H1 (cell line): ENCODE data around the gene ITGA5. TPM values are rescaled to one million over a fixed set of nuclear protein-coding genes. Genes with fewer than 3 reads are reported as not detected.

ENCODE experiments used
- CTCF ChIA-PET: fragments of 300-600 bp; sonication (Branson Sonifier 250); formaldehyde crosslinking; loops from one replicate; lab custom pipeline; 2021; ENCODE audit not compliant: partially characterized antibody; lab: Charles Lee
- POLR2A ChIA-PET: fragments of 300-600 bp; sonication (Branson Sonifier 250); formaldehyde crosslinking; loops from one replicate; lab custom pipeline; 2021; ENCODE audit warnings: inconsistent platforms; ENCODE audit not compliant: partially characterized antibody; lab: Charles Lee
- DNase-seq, 2 experiments: peaks; one replicate each; pipeline versions ENCODE4 v3.0.0 to v3.0.0-alpha.2; 2010 to 2022; ENCODE audit warnings: low spot score in 2 of 2, low read depth in 1 of 2, mixed read lengths in 1 of 2
- FAIRE-seq: peaks from 2 replicates; lab custom pipeline; 2011; peaks lifted over from hg19 to GRCh38; lab: Jason Lieb, UNC
- H2AFZ ChIP-seq: 2 replicates; pipeline ENCODE4 v1.8.1; 2012; ENCODE audit warnings: low read length, inconsistent platforms
- H2AK5ac ChIP-seq: 2 replicates; pipeline ENCODE4 v1.6.1; 2013; ENCODE audit warnings: low read depth, low read length
- H2BK120ac ChIP-seq: replicated peaks from 2 replicates; pipeline ENCODE3; 2013; ENCODE audit warnings: low read depth, low read length, inconsistent platforms
- H2BK12ac ChIP-seq: 2 replicates; pipeline ENCODE4 v1.6.1; 2013; ENCODE audit warnings: low read depth, low read length
- H2BK15ac ChIP-seq: 2 replicates; pipeline ENCODE4 v1.6.1; 2013; ENCODE audit warnings: low read length
- H2BK20ac ChIP-seq: 2 replicates; pipeline ENCODE4 v1.6.1; 2013; ENCODE audit warnings: low read length
- H2BK5ac ChIP-seq: 2 replicates; pipeline ENCODE4 v1.6.1; 2013; ENCODE audit warnings: low read depth, low read length
- H3K14ac ChIP-seq: 2 replicates; pipeline ENCODE4 v1.6.1; 2013; ENCODE audit warnings: inconsistent platforms; ENCODE audit not compliant: insufficient read length
- H3K18ac ChIP-seq: 2 replicates; pipeline ENCODE4 v1.6.1; 2013; ENCODE audit warnings: low read length; ENCODE audit errors: extremely low read depth
- H3K23ac ChIP-seq: 2 replicates; pipeline ENCODE4 v1.6.1; 2013; ENCODE audit warnings: inconsistent platforms; ENCODE audit not compliant: insufficient read length
- H3K23me2 ChIP-seq: 2 replicates; pipeline ENCODE4 v1.6.1; 2013; ENCODE audit warnings: low read depth, low read length
- H3K27ac ChIP-seq: 2 replicates; pipeline ENCODE4 v1.6.1; 2011; ENCODE audit warnings: low read depth, low read length, inconsistent platforms
- H3K27me3 ChIP-seq, 4 experiments: replicated peaks in 1 of 4; 1 replicate in 1 of 4; 2 replicates in 3 of 4; pipeline versions ENCODE4 v1.6.1 to v1.8.1; 2011 to 2013; ENCODE audit warnings: low read length in 3 of 4, mild to moderate bottlenecking in 3 of 4, inconsistent platforms in 2 of 4, mixed read lengths in 2 of 4, moderate library complexity in 1 of 4; ENCODE audit not compliant: control insufficient read depth in 3 of 4, insufficient read depth in 3 of 4; ENCODE audit errors: extremely low read depth in 1 of 4
- H3K36me3 ChIP-seq, 4 experiments: 2 replicates each; pipeline versions ENCODE4 v1.6.1 to v1.8.1; 2011 to 2013; ENCODE audit warnings: mild to moderate bottlenecking in 4 of 4, low read length in 3 of 4, moderate library complexity in 2 of 4, control low read depth in 1 of 4, inconsistent platforms in 1 of 4; ENCODE audit not compliant: insufficient read depth in 4 of 4, control insufficient read depth in 2 of 4
- H3K4ac ChIP-seq: replicated peaks from 2 replicates; pipeline ENCODE3; 2013; ENCODE audit warnings: low read length, low read depth, mixed read lengths, inconsistent platforms; ENCODE audit not compliant: insufficient read length
- H3K4me1 ChIP-seq, 4 experiments: replicated peaks in 1 of 4; 1 replicate in 1 of 4; 2 replicates in 3 of 4; pipeline versions ENCODE4 v1.6.1 to v1.8.1; 2011 to 2013; ENCODE audit warnings: low read length in 3 of 4, inconsistent platforms in 2 of 4, mixed read lengths in 1 of 4; ENCODE audit not compliant: insufficient read depth in 4 of 4, control insufficient read depth in 3 of 4
- H3K4me2 ChIP-seq, 2 experiments: 2 replicates each; pipeline versions ENCODE4 v1.6.1 to v1.8.1; 2011 to 2013; ENCODE audit warnings: low read depth in 2 of 2, low read length in 2 of 2, control low read depth in 1 of 2, inconsistent platforms in 1 of 2, mild to moderate bottlenecking in 1 of 2; ENCODE audit not compliant: insufficient read depth in 1 of 2
- H3K4me3 ChIP-seq, 4 experiments: fragments of 200-600, 300-600 bp in 1 of 4; sonication (generic), shearing (Covaris generic), sonication (Bioruptor Twin) in 1 of 4; 2 replicates each; pipeline versions ENCODE4 v1.5.1 to v1.8.1; 2011 to 2016; ENCODE audit warnings: low read length in 4 of 4, low read depth in 3 of 4, control low read depth in 2 of 4, inconsistent platforms in 2 of 4, mild to moderate bottlenecking in 2 of 4, mixed read lengths in 1 of 4, moderate library complexity in 1 of 4; ENCODE audit not compliant: insufficient read depth in 2 of 4; ENCODE audit errors: extremely low read depth in 1 of 4
- H3K56ac ChIP-seq: replicated peaks from 2 replicates; pipeline ENCODE3; 2013; ENCODE audit warnings: low read depth, mild to moderate bottlenecking, mixed read lengths, low read length, inconsistent platforms; ENCODE audit not compliant: insufficient read length
- H3K79me1 ChIP-seq: 2 replicates; pipeline ENCODE4 v1.6.1; 2013; ENCODE audit warnings: low read depth, low read length, control low read depth
- H3K79me2 ChIP-seq, 2 experiments: 2 replicates each; pipeline versions ENCODE4 v1.6.1 to v1.8.1; 2012 to 2013; ENCODE audit warnings: low read length in 2 of 2, mild to moderate bottlenecking in 2 of 2, inconsistent platforms in 1 of 2; ENCODE audit not compliant: insufficient read depth in 2 of 2, control insufficient read depth in 1 of 2
- H3K9ac ChIP-seq, 4 experiments: replicated peaks in 1 of 4; 1 replicate in 1 of 4; 2 replicates in 3 of 4; pipeline versions ENCODE4 v1.6.1 to v1.8.1; 2011 to 2013; ENCODE audit warnings: low read depth in 3 of 4, low read length in 3 of 4, control low read depth in 2 of 4, mild to moderate bottlenecking in 2 of 4, moderate library complexity in 2 of 4, inconsistent platforms in 1 of 4; ENCODE audit errors: extremely low read depth in 1 of 4
- H3K9me3 ChIP-seq, 2 experiments: 2 replicates each; pipeline versions ENCODE4 v1.6.1 to v1.8.1; 2012 to 2013; ENCODE audit warnings: mild to moderate bottlenecking in 2 of 2, moderate library complexity in 2 of 2, control low read depth in 1 of 2, inconsistent platforms in 1 of 2, low read depth in 1 of 2, low read length in 1 of 2, mixed read lengths in 1 of 2; ENCODE audit not compliant: insufficient read depth in 2 of 2
- H4K20me1 ChIP-seq, 2 experiments: replicated peaks in 1 of 2; 2 replicates each; pipeline versions ENCODE3 to v1.8.1; 2011 to 2013; ENCODE audit warnings: inconsistent platforms in 2 of 2, low read length in 2 of 2, mild to moderate bottlenecking in 1 of 2; ENCODE audit not compliant: insufficient read depth in 2 of 2, control insufficient read depth in 1 of 2
- H4K5ac ChIP-seq: 2 replicates; pipeline ENCODE4 v1.6.1; 2013; ENCODE audit warnings: low read length, low read depth, mixed read lengths, inconsistent platforms; ENCODE audit not compliant: insufficient read length
- H4K8ac ChIP-seq: 2 replicates; pipeline ENCODE4 v1.8.0; 2013; ENCODE audit warnings: mild to moderate bottlenecking, moderate library complexity, low read length, inconsistent platforms; ENCODE audit not compliant: insufficient read depth; ENCODE audit errors: extremely low read depth
- H4K91ac ChIP-seq: replicated peaks from 2 replicates; pipeline ENCODE3; 2013; ENCODE audit warnings: low read length, mixed read lengths, inconsistent platforms; ENCODE audit not compliant: insufficient read length
- CBX8 ChIP-seq: fragments of 300-800, 300-1000 bp; sonication (generic); IDR thresholded peaks from 2 replicates; pipeline ENCODE4 v1.7.1; 2016; ENCODE audit warnings: low read depth, low read length, borderline replicate concordance
- E2F6 ChIP-seq: IDR thresholded peaks from 2 replicates; pipeline ENCODE4 v1.6.1; 2012; ENCODE audit warnings: inconsistent platforms
- EGR1 ChIP-seq: IDR thresholded peaks from 2 replicates; pipeline ENCODE4 v1.6.1; 2011; ENCODE audit warnings: low read depth, low read length, borderline replicate concordance
- JUND ChIP-seq: IDR thresholded peaks from 2 replicates; pipeline ENCODE4 v1.6.1; 2011; ENCODE audit warnings: mild to moderate bottlenecking, improper control_type of control experiment, low read length
- NANOG ChIP-seq: IDR thresholded peaks from 2 replicates; pipeline ENCODE4 v1.6.1; 2011; ENCODE audit warnings: low read length, low read depth, mild to moderate bottlenecking, inconsistent platforms; ENCODE audit not compliant: insufficient read depth, poor library complexity, severe bottlenecking
- SP4 ChIP-seq: IDR thresholded peaks from 2 replicates; pipeline ENCODE4 v1.6.1; 2012; ENCODE audit warnings: low read length, inconsistent platforms
- ZNF274 ChIP-seq: IDR thresholded peaks from 2 replicates; pipeline ENCODE4 v1.7.0; 2012; ENCODE audit warnings: low read length, borderline replicate concordance; ENCODE audit errors: extremely low read depth
- WGBS, 2 experiments: shearing (Covaris generic) in 1 of 2; methylation state at CpG; one replicate each; pipeline versions ENCODE4 v1.1.6 to v1.1.7; 2013 to 2015; ENCODE audit warnings: low lambda C conversion rate in 2 of 2, mixed read lengths in 2 of 2, inconsistent platforms in 1 of 2, low coverage in 1 of 2, missing lambda C conversion rate in 1 of 2; ENCODE audit not compliant: insufficient replicate concordance in 2 of 2, insufficient coverage in 1 of 2, insufficient read length in 1 of 2; ENCODE audit errors: extremely low coverage in 1 of 2, missing lambda C conversion rate in 1 of 2; 5-methylcytosine and 5-hydroxymethylcytosine counted together
- polyA plus RNA-seq, 7 experiments: library from polyadenylated mRNA; depleted of rRNA in 3 of 7; stranded (reverse) in 5 of 7; unstranded in 2 of 7; fragments of >200 nt in 5 of 7; fragments of 200-250 nt in 2 of 7; gene quantifications; 1 replicate in 5 of 7; 2 replicates in 1 of 7; 4 replicates in 1 of 7; pipeline versions ENCODE4 v1.2.1 to v1.2.3, GENCODE V29; 2011 to 2013; ENCODE audit warnings: missing spikeins in 2 of 7, mixed read lengths in 2 of 7
- total RNA-seq: library from RNA; stranded (reverse); fragmentation: NEBNext Ultra II Directional; extraction: Animal tissue kit (Norgen Biotek cat#: 25700); gene quantifications from 2 replicates; pipeline ENCODE4 v1.2.1, GENCODE V29; 2021

The ITGA5 gene
- total and polyA plus RNA-seq, 2 of the 8 experiments (the other 6 are each of a cell fraction or from before 2014, with no cell fraction given), result 11.6 to 19.4 TPM

GRCh38 chr12:54423816-54424150 is 4.7 kb upstream of the ITGA5 start:
- no peaks in the 10 kb centered on the region for H3K36me3 ChIP-seq
- no peak overlapping the region for H2BK5ac ChIP-seq
- no peaks in the 10 kb centered on the region; the same call in 1 of the 2 replicates for H3K23me2 ChIP-seq
- ChIA-PET CTCF (interaction anchor here (0.5 to 26.1 kb wide), 7 partner anchors 8 to 177 kb away, joined by 4 to 742 read pairs (median 13); partner anchors contain the start of gene ITGA5), POLR2A (no interaction called here)
- no peak overlapping the region for H3K14ac ChIP-seq
- peaks cover 6 to 19% (median 9%) of the 10 kb centered on the region in 4 experiments for H3K4me1 ChIP-seq
- no peak for TF ChIP-seq CBX8
- no peak for TF ChIP-seq NANOG
- no peak for TF ChIP-seq JUND
- no peak for TF ChIP-seq EGR1
- no peak for TF ChIP-seq E2F6
- no peak for TF ChIP-seq SP4
- TF ChIP-seq ZNF274, result no peak
- DNase-seq (no peak), FAIRE-seq (no peak)
- H3K27me3 ChIP-seq, result peaks cover 0 to 25% (median 20%) of the 10 kb centered on the region in 4 experiments; a peak in 6 of 7 replicates
- no peak overlapping the region for H3K27ac ChIP-seq
- no peak overlapping the region for H3K4ac ChIP-seq
- no peak overlapping the region for H3K9ac ChIP-seq
- WGBS, 2 experiments, result 65% methylated on average over 5 of the region's 5 CpGs; no CpG with 5 or more reads in 1 of the 2 experiments
- no peaks in the 10 kb centered on the region for H4K20me1 ChIP-seq
- H4K8ac ChIP-seq, result no peak overlapping the region
- H3K79me1 ChIP-seq, result no peaks in the 10 kb centered on the region
- H2BK12ac ChIP-seq, result no peak overlapping the region
- no peak overlapping the region for H2BK20ac ChIP-seq
- no peaks in the 10 kb centered on the region for H3K79me2 ChIP-seq
- H2AK5ac ChIP-seq, result no peak overlapping the region
- H3K18ac ChIP-seq, result no peak overlapping the region
- no peak overlapping the region for H2BK15ac ChIP-seq
- no peak overlapping the region for H2BK120ac ChIP-seq
- no peaks in the 10 kb centered on the region for H3K9me3 ChIP-seq
- H4K91ac ChIP-seq, result no peak overlapping the region
- no peak overlapping the region for H3K4me2 ChIP-seq
- no peak overlapping the region for H2AFZ ChIP-seq
- H3K4me3 ChIP-seq, result no peak overlapping the region
- H3K23ac ChIP-seq, result no peak overlapping the region
- no peak overlapping the region for H4K5ac ChIP-seq
- no peak overlapping the region for H3K56ac ChIP-seq
